ENCODE results near the gene NEK10.

DNA sequence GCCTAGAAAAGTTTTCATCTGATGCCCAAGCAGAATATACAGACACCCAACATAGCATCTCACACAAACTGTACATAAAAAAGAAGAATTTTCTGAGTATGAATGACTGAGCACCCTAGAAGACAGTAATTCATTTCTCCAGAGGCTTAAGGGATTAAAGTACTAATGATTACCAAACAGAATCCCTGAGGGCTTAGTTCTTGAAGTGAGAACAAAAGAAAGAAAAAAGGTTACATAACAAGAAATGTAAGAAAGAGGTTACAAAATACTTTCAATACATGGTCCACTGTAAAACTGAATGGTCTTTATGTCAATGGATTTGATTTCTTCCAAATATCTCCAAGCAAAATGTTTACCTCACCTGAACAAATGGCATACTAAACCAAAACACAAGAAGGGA is 9.1 kb upstream of the NEK10 start:
- TF ChIP-seq, protein P1, sequence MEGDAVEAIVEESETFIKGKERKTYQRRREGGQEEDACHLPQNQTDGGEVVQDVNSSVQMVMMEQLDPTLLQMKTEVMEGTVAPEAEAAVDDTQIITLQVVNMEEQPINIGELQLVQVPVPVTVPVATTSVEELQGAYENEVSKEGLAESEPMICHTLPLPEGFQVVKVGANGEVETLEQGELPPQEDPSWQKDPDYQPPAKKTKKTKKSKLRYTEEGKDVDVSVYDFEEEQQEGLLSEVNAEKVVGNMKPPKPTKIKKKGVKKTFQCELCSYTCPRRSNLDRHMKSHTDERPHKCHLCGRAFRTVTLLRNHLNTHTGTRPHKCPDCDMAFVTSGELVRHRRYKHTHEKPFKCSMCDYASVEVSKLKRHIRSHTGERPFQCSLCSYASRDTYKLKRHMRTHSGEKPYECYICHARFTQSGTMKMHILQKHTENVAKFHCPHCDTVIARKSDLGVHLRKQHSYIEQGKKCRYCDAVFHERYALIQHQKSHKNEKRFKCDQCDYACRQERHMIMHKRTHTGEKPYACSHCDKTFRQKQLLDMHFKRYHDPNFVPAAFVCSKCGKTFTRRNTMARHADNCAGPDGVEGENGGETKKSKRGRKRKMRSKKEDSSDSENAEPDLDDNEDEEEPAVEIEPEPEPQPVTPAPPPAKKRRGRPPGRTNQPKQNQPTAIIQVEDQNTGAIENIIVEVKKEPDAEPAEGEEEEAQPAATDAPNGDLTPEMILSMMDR (IDR thresholded peaks at IDR 0.05; ENCODE audit: low read depth, low read length): no peak
- TF ChIP-seq POLR2A (IDR thresholded peaks at IDR 0.05; ENCODE audit: extremely low read depth, insufficient read length): no peak
- no peak for TF ChIP-seq MYC (IDR thresholded peaks at IDR 0.05; ENCODE audit: low read depth, low read length)
